ENCODE measurements around the gene USP9Y. TPM values are rescaled to one million over a fixed set of nuclear protein-coding genes. Genes with fewer than 3 reads are reported as not detected.
"Not testable (repeated sequence)": the region's sequence is repeated elsewhere in the genome, so short reads cannot be mapped to it uniquely, and the experiment has no call there.

The USP9Y gene, protein sequence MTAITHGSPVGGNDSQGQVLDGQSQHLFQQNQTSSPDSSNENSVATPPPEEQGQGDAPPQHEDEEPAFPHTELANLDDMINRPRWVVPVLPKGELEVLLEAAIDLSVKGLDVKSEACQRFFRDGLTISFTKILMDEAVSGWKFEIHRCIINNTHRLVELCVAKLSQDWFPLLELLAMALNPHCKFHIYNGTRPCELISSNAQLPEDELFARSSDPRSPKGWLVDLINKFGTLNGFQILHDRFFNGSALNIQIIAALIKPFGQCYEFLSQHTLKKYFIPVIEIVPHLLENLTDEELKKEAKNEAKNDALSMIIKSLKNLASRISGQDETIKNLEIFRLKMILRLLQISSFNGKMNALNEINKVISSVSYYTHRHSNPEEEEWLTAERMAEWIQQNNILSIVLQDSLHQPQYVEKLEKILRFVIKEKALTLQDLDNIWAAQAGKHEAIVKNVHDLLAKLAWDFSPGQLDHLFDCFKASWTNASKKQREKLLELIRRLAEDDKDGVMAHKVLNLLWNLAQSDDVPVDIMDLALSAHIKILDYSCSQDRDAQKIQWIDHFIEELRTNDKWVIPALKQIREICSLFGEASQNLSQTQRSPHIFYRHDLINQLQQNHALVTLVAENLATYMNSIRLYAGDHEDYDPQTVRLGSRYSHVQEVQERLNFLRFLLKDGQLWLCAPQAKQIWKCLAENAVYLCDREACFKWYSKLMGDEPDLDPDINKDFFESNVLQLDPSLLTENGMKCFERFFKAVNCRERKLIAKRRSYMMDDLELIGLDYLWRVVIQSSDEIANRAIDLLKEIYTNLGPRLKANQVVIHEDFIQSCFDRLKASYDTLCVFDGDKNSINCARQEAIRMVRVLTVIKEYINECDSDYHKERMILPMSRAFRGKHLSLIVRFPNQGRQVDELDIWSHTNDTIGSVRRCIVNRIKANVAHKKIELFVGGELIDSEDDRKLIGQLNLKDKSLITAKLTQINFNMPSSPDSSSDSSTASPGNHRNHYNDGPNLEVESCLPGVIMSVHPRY (N-terminal part only)
- 0.03 TPM in 1 of 2 replicates, not detected in the other for total RNA-seq (2014; rRNA removed; shearing (Covaris generic))

DNA sequence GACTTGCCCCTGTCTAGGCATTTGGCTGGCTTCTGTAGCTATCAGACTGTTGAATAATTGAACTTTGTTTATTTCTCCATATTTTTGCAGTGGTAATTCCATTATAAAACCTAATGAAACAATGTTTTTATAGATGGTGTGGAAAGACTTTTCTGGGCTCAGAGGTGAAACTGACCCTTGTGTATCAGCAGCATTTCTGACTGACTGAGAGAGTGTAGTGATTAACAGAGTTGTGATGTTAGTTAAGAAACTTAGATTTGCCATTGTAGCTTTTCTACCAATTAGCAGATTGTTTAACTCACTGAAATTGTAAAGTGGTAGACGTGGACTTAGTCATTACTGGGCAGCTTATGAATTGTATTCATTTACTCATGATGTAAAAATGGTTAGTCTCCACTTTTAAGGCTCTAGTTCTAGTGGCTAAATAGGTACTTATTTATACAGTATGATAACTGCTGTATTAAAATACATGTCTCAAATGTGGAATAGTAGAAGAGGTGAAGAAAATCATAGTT lies at the start of gene USP9Y:
USP9Y (plus strand) TSS at position 51 of the 515 bp plus-strand sequence. CDS start 8,217 bp downstream, outside the sequence.
- DNase-seq (ENCODE audit: low read depth), result no peak

DNA sequence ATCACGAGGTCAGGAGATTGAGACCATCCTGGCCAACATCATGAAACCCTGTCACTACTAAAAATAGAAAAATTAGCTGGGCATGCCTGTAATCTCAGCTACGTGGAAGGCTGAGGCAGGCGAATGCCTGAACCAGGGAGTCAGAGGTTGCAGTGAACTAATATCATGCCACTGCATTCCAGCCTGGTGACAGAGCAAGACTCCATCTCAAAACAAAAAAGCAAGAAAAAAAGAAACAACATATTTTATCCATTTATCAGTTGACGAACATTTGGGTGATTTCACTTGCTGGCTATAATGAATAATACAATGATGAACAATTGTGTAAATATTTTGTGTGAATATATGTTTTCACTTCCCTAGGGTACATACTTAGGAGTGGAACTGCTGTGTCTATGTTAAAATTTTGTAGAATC lies 49.4 kb upstream of the USP9Y start:
- DNase-seq (ENCODE audit: low read depth), result no peak

DNA sequence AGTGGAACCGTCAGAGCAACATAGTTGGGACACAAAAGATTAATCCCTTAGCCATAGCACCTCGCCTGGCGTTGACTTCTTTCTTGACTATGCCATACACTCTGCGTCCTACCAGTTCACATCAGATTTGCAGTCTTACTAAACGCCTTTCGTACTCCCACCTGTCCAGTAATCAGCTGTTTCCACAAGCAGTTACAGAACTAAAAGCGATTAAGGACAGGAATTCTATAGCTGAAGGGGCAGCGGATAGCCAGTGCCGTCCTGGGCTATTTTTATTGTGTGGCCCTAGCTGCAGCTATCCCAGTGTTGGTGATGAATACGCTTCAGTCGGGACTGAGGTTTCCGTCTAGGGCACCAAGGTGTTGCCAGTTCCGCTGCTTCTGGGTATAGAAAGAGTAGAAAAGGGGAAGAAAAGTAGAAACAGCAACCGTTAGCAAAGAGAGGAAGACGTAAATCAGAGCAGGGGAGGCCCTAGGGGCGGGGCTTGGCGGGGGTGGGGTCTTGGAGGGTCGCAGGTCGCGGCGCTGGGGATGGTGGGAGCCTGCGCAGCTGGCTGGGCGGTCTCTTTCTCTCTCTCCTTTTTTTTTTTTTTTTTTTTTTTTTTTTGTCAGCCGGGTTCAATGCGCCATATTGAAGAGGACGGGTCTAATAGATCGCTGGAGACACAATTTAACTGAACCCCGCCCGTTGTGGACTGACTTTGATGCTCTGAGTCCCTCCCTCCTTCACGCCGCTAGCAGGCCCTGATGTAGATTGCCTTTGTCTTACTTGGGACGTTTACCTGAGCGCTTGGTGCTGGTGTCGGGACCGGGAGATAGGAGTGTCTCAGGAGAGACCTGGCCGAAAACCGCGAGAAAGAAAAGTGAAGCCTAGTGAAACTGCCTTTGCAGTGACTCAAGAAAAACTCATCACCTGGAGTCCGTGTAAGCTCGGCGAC lies 39.0 kb upstream of the USP9Y start:
- DNase-seq (ENCODE audit: low read depth), result no peak

DNA sequence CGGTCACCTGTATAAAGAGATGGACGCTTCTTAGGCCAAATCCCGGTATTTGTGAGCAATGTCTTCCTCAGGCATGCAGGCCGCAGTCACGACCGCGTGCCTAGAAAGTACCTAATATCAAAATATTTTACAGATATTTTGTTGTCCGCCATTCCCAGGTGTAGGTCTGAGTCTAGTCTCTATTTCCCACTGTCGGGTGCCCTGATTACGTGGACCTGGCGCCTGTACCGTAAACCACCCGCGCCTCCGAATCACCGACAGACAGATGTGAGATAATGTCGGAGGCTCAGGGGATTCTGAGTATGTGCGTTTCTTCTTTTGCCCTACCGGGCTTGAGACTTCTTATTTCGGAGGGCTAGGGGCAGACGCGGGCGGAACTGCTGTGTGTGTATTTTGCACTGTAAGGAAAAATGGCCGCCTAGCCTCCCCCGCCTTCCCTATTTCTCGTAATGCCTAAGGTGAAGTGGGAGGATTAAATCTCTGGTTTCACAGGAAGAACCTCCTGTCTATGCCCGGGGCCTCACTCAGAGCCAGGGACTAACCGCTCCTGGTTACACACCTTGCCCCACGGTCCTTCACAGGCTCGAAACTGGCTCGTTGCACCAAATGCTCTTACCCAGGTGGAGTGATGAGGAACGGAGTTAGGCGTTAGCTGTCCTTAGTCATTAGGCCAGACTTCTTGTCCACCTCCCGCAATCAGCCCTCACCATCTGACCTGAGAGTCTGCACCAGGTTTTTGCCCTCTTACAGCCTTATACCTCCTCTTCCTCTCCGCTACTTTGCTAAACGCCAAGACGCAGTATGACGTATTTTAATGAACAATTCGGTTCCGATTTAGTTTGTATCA lies 38.1 kb upstream of the USP9Y start:
- no peak for DNase-seq (ENCODE audit: low read depth)

DNA sequence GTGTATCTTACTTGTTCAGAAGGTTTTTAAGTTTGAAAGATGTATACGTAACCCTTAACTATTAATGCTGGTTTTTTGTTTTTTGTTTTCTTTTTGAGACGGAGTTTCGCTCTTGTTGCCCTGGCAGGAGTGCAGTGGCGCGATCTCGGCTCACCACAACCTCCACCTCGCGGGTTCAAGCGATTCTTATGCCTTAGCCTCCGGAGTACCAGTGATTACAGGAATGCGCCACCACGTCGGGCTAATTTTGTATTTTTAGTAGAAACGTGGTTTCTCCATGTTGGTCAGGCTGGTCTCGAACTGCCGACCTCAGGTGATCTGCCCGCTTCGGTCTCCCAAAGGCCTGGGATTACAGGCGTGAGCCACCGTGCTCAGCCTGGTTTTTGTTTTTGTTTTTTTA lies 37.2 kb upstream of the USP9Y start:
- DNase-seq (ENCODE audit: low read depth), result not testable (repeated sequence)

DNA sequence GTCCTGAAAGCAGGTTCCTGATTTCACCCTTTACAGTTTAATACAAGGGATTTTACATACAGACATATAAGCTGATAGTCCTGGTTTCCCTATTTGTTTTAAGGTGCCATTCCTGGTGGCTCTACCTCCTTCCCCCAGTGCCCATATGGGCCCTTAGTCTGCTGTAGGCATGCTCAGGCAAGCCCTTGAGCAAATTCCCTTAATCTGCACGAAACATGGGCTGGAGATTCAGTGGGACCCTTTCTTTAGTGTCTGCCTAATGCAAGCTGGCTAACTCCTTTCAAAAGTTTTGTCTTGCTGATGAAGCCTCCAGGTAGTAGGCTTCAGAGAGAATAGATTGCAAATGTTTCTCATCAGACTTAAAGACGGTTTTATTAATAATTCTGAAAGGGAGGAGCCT lies 22.9 kb upstream of the USP9Y start:
- no peak for DNase-seq (ENCODE audit: low read depth)

DNA sequence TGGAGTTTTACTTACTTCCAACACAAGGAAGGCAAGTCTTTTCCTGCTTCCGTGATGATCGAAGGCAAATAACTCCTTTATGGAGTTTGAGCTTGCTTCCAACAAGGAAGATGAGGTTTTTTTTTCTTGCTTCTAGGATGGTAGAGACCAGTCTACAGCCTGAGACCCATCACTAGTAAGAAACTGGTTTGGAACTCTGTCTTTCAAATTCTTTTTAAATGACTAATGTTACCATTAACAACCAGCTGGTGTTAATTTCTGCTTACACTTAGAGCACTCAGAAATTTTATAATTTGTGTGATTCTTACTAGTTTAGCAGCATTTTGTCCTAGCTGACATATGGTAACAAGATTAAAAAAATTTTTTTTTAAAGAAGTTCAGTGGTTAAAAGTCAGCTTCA lies 19.5 kb upstream of the USP9Y start:
- DNase-seq (ENCODE audit: low read depth), result no peak

DNA sequence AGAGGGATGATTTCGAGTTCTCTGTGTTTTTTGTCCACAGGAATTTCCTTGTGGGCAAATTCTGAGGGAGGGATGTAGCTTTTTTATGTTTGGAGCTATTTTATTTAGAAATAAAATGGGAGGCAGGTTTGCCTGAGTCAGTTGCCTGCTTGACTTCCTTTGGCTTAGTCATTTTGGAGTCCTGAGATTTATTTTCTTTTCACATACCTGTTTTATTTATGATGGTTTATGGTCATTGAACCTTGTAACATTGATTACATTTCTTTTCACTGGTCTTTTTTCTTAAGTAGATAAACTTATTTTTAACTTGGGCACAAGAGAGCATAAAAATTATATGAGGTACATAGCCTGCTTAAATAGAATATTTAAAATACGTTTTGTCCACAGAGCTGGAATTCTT lies 12.7 kb upstream of the USP9Y start:
- no peak for DNase-seq (ENCODE audit: low read depth)

DNA sequence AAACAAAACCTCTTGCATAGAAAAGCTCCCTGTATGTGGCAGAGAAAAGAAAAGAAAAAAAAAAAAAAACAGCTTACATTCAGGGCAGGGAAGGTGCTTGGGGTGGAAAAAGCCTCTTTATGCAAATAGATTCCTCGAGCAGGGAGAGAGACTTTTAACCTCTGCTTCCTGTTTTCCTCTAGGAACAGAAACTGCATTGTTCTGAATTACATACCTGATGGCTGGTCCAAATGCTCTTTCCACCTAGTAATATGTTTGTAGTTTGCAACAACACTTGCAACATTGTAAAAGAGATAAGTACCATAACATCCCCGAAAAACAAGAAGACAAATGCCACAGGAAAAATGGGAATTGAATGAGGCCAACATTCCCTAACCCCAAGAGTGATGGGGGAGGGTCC lies 944 bp upstream of the USP9Y start:
- DNase-seq (ENCODE audit: low read depth), result no peak

DNA sequence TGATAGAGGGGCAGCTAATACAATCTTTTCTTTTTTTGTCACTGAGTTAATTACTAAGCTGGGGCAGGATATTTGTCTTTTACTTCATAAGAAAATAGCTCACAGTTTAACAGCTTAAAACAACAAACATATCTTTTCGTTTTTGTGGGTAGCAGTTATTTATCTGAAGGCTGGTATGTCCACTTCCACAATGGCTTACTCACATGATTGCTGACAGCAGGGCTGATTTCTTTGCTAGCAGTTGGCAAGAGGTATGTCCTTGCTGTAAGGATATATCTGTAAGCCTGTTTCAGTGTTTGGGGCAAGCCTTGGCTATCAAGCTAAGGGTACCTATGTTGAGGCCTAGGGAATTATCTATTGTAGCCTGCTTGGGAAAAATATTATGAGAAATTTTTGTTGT lies 1.1 kb downstream of the USP9Y start:
- no peak for DNase-seq (ENCODE audit: low read depth)

DNA sequence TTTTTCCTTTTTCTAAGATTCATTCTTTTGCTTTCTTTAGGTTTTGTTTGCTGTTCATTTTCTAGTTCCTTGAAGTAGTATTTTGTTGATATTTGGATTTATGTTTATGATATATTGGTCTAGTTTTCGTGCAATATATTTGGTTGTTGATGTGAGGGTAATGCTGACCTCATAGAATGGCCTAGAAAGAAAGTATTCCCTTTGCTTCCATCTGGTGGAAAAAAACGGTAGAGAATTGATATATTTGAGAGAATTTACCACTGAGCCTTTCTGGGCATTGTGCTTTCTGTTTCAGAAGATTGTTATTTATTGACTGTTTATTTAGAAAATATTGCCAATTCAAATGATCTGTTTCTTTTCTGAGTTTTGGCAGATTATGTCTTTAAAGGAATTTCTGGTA lies 9.4 kb downstream of the USP9Y start:
- no peak for DNase-seq (ENCODE audit: low read depth)

DNA sequence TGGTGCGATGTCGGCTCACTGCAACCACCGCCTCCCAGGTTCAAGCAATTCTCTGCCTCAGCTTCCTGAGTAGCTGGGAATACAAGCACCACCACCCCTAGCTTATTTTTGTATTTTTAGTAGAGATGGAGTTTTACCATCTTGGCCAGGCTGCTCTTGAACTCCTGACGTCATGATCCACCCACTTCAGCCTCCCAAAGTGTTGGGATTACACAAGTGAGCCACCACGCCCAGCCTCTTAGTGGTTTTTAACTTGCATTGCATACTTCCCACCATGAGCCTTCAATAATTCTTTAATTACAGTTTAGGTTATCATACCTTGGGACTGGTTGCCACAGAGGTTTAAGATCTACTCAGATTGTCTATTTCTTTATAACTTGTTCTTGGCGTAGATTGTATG lies 14.3 kb downstream of the USP9Y start:
- DNase-seq (ENCODE audit: low read depth), result no peak

DNA sequence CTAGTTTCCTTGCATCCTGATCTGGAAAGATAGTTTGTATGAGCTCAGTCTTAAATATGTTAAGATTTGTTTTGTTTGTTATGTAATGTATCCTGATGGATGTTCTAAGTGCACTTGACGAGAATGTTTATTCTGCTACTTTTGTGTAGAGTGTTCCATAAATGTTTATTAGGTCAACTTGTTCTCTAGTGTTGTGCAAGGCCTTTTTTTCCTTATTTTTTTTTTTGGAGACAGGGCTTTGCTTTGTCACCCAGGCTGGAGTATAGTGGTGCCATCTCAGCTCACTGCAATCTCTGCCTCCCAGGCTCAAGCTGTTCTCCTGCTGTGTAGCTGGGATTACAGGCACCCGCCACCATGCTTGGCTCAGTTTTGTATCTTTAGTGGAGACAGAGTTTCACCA lies 28.7 kb downstream of the USP9Y start:
- DNase-seq (ENCODE audit: low read depth), result no peak

DNA sequence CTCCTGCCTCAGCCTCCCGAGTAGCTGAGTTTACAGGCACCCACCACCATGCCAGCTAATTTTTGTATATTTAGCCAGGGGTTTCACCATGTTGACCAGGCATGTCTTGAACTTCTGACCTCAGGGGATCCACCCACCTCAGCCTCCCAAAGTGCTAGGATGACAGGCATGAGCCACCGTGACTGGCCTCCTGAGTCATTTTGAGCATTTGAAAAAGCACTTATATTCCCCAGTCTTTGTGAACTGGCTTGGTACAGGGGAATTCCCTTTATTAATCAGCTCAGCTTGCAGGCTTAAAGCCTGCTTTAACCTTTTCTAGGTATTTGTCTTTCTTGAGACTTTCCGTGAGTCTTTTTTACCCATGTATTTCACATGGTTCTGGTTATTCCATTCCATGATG lies 32.6 kb downstream of the USP9Y start:
- no peak for DNase-seq (ENCODE audit: low read depth)

DNA sequence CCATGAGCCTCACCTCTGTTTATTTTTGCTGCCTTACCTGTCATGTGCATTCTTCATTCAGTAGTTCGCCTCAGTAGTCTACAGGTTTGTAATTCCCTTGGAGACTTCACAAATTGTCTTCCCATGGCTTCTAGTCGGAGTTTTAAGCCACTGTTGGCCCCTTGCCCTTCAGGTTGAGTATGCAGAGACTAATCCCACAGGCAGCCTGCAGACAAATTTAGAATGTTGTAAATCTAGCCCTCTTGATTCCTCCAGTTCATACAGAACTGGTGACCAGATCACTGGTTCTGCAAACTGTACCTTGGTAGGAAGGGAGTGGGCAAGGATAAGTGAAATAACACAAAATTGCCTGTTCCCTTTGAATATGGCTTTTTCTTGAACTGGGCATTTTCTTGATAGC lies 33.0 kb downstream of the USP9Y start:
- no peak for DNase-seq (ENCODE audit: low read depth)

DNA sequence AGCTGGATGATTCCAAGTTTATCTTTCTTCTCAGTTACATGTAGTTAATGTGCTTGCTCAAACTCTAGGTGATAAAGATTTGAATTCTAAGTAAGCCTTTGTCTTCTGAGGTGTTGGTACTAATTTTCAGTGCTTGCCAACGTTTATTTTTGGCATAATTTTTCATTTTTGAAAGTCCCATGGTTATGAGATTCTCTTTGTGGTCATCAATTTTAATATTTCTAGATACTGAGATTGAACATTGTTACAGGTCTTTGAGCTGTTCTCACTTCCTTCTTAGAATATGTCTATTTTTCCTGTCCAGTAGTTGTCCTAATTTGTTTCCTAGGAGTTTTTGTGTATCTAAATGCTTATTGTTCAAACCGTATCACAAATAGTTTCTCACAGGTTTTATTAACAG lies 40.4 kb downstream of the USP9Y start:
- no peak for DNase-seq (ENCODE audit: low read depth)

DNA sequence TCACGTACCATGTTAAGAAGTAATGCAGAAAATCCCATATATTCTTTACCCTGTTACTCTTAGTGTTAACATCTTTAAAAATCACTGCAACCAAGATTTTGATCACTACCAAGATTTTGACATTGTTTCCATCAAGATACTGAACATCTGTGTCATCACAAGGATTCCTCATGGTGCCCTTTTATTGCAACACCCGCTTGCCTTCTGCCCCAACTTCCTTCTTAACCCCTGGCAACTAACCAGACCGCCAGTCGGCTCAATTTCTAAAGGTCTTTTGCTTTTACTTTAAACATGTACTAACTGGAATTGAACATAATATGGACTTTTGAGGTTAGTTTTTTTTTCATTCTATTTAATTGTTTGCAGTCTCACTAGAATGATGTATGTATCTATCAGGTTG lies 41.7 kb downstream of the USP9Y start:
- no peak for DNase-seq (ENCODE audit: low read depth)

DNA sequence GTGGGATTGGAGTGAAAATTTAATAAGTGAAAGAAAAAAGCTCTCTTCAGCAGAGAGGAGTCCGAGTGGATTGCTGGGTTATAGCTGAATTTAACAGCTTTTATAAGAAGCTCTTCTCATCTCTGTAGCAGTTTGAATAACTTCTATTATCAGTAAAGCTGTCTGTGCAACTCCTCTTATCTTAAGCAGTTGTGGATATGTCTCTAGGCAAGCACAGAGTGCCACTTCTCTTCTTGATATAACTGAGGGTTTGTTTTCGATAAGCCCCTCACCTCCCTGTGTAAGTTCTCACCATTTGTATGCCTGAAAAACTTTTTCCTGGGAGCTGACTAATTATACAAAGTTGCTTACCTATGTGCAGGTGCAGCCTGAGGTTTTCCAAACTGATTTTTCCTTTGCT lies 43.1 kb downstream of the USP9Y start:
- DNase-seq (ENCODE audit: low read depth), result no peak

DNA sequence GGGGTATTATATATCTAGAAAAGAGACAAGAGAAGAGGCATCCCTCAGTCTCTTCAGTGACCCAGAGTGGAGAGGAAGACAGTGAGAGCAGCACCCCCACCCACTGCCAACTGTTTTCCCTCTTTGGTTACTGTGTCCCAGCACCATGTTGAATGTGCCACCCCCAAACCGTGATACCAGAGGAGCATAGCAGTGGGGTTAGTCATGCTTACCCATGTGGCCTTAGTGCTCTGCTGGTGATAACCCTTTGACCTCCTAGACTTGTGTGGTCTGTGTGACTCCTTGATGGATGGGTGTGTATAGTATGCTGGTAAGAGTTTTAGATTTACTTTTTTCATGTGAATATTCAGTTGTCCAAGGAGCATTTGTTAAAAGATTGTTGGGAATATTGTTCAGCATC lies 48.3 kb downstream of the USP9Y start:
- DNase-seq (ENCODE audit: low read depth), result no peak

DNA sequence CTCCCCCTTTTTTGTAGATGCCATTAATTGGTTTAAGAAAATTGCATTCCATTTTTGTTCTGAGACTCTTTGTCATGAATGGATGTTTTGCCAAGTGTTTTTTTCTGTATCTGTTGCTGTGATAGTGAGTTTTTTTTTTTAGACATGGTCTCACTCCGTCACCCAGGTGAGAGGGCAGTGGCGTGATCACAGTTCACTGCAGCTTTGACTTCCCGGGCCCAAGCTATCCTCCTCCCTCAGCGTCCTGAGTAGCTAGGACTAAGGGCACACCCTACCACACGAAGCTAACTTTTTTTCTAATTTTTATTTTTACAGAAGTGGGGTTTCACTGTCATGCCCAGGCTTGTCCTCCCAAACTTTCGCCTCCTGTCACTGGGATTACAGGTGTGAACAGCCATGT lies 51.8 kb downstream of the USP9Y start:
- no peak for DNase-seq (ENCODE audit: low read depth)

Data from Daoy (cell line).